Measurements from ENCODE around the gene ANP32A.
"Not testable (repeated sequence)": the region's sequence is repeated elsewhere in the genome, so short reads cannot be mapped to it uniquely, and the experiment has no call there.

Gene ANP32A

DNA sequence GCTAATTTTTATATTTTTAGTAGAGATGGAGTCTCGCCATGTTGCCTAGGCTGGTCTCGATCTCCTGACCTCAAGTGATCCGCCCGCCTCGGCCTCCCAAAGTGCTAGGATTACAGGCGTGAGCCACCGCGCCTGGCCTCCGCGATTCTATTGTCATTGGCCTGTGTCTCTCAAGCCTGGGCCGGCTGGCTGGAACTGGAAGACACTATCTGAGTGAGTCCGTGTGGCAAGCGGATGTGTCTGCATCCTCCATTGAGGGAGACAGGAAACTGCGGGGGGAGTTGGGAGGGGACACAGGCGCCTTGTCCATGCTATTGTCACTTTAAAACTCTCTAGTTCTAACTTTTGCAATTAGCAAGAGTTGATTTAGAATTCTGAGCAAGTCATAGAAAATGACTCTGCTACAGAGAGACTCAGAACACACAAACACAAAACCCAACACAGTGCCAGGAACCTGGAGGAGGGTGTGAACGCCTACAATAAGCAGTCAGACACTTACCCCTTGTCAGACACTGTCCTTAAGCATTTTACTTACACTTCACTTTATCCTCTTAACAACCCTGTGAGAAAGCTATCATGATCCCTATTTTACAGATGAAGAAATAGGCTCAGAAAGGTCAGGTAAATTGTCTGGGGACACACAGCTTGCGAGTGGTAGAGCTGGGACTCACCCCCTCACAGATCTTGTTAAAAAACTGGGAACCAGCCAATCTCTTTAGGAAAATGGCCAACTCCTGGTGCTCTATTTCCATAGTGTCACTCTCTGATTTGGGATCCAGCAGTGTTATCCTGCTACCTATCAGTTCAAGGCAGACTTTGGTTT lies 38.7 kb downstream of the ANP32A start:
- DNase-seq: peak in 1 of 2 donors; percentile 20

DNA sequence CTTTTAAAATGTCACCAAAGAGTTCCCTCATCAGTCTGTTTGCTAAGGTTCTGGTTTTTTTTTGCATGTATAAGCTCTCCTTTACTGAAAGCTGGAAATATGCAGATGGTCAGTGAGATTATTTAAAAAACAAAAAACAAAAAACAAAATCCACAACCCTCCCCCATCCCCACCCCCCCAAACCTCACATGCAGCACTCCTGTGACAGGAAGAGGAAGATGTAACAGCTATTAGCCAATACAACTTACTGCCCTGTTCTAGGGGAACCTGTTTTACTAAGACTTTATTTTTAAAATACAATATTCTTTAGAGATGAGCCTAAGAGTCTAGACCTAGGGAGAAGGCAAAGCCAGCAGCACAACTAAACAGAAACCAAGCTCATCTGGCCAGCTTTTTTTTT lies 39.5 kb downstream of the ANP32A start:
- DNase-seq: no peak

DNA sequence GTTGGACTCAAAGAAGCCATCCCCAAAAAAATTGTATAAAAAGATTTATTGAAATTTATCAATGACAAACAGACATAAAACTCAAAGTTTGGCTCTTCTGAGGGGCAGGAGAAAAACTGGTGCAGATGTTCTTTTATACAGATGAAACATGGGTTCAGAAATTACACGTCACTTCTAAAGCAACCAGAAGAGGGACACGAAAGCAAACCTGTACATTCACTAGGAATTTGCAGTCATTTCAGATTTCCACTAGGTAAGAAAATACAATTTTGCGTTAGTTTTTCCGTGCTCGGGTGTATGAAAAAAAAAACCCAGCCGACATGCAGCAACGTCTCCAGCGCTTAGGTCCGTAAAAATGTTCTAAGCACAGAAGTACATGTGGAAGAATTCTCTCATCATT lies 41.8 kb downstream of the ANP32A start:
- no peak for DNase-seq

DNA sequence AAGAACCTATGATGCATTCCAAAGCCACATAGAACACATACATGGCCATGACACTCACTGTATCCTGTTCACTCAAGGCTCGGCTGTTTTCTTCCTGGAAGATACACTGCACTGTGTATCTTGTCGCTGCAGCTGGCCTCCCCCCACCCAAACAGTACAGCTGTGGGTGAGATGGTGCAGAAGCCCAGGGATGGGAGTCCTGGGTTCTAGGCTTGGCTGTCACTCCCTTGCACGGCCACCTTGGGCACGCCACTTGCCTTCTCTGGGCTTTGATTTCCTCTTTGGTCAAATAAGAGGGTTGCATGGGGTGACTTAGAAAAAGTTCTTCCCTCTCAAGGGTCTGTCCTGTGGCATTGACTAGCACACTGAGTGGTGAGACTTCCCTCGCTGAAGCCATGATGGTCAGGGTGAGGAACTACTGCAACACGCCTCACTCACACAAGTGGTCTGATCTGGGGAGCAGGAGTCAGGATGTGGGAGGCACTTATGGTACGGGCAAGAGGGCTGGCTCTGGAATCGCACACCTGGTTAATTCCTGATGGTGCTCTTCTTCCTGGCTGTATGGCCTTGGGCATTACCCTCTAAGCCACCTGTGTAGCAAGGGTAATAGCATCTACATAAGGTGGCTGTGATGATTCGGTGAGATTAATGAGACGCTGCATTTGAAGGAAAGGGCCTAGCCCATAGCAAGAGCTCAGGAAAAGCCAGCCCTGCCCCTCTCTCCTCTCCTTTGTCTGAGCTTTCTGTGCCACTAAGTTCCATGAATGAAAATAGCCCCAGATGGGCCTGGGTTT lies 44.0 kb downstream of the ANP32A start:
- no peak for DNase-seq

DNA sequence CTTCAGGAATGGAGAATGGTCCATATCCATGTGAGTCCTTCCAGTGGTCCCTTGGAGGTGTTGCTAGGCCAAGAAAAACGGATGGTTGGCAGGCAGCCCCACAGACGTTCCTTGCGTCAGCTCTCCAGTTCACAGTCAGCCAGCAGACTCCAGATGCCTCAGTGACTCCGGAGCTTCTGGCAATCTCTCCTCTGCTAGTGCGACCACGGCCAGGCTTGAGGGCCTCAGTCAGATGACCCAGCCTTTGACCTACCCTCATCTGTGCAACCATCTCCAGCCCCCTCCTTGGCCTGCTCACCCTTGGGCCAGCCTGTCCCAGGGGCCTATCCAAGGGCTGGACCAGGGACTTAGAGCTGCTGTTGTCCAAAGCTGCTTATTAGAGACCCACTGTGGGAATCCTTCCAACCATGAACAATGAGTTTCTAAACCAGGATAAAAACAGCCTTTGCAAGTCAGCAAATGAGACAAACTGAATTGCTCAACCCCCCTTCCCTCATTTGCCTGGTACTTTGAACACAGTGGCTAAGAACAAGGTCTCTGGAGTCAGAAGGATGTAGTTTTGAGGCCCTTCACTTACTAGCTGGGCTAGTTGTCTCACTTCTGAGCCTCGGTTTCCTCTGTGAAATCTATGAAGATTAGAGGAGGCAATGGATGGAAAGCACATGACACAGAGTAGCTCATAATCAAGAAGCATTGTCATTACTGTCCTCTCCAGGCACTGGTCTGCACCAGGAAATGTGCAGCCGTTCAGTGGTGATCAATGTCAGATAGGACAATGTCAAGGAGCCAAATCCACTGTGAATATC lies 44.8 kb downstream of the ANP32A start:
- no peak for DNase-seq

DNA sequence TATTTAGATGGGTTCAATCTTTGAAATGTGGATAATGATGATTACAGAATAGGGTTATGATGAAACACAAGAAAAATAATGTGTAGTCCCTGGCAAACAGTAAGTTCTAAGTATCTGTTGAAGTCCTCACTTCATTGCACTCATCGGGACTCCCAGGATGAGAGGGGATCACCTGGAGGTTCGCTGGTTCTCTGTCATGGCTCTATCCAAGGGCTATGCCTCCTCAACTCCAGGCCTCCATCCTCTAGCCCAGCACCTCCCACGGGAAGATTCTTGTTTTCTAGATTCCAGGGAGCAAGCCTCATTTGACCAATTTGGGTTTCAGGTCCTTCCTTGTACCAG lies 45.5 kb downstream of the ANP32A start:
- DNase-seq: no peak

DNA sequence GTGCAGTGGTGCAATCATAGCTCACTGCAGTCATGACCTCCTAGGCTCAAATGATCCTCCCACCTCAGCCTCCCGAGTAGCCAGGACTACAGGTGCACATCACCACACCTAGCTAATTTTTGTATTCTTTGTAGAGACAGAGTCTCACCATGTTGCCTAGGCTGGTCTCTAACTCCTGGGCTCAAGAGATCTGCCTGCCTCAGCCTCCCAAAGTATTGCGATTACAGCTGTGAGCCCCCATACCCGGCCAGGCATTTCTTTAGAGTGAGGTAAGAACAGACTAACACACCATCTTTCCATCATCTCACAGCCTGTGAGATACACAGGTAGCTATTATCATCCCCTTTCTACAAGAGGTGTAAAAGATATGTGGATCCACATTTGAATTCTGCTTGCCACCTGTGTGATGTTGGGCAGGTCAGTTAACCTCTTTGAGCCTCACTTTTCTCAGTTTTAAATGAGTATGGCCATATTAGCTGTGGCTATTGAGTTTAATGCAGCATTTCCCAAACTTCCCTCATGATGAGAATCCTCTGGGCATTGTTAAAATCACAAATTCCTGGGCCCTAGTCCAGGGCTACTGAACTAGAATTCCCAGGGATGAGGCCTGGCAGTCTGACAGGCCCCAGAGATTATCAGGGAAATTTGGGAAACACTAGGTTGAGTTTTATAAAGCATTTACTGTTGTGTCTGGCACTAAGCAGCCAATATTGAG lies 46.0 kb downstream of the ANP32A start:
- DNase-seq: no peak

DNA sequence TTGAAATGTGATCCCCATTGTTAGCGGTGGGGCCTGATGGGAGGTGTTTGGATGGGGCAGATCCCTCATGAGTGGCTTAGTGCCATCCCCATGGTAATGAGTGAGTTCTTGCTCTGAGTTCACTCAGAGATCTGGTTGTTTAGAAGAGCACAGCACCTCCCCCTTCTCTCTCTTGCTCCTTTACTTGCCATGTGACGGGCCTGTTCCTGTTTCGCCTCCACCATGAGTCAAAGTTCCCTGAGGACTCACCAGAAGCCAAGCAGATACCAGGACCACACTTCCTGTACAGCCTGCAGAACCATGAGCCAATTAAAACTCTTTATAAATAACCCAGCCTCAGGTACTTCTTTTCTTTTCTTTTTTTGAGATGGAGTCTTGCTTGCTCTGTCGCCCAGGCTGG lies 46.6 kb downstream of the ANP32A start:
- no peak for DNase-seq

DNA sequence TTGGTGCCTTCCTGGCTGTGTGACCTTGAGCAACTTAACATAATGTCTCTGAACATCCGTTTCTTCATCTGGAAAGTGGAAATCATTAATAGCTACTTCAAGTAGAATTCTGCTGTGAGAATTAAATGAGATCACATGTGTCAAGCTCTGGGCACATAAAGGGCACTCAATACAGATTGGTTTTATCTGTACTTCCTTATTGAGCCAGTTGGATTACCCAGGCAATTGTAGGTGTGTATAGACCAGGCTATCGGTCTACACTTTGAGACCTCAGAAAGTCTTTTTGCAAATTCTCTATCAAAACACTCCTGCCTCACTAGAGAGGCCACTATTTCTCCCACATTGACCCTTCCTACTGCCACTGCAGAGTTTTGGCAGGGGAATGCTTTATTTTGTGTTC lies 47.7 kb downstream of the ANP32A start:
- DNase-seq: no peak

DNA sequence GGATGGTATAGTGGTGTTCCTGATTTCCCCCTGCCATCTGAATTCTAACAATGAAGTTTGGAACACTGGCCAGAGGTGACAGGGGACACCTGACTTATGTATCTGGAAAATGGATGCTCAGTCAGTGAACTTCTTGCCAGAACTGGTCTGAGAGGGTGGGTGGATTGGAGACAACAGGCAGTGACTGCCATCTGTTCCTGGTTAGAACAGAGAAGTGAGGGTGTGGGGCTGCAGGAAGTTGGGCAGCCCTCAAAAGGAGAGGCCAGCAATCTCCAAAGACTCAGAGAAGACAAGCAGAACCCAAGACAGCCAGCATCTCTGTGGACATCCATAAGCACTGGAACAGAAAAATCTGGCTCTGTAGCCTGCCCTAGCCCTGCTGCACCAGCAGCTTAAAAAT lies 50.5 kb downstream of the ANP32A start:
- no peak for DNase-seq

DNA sequence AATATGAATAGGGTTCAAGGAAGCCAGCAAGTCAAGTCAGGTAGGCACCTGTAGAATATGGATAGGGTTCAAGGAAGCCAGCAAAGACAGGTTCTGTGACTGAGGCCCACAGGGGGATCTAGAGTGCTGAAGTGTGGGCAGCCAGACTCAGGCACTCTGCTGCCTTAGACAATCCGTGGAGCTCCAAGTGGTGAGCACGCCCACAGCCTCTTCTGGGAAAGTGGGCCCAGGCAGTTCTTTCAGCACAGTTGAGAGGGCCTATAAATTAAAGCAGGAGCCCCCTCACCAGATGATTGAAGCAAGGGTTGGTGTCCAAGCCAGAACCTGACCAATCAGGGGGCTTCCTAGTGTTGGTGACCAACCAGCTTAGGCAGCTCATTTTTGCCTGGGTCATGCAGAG lies 51.0 kb downstream of the ANP32A start:
- no peak for DNase-seq

DNA sequence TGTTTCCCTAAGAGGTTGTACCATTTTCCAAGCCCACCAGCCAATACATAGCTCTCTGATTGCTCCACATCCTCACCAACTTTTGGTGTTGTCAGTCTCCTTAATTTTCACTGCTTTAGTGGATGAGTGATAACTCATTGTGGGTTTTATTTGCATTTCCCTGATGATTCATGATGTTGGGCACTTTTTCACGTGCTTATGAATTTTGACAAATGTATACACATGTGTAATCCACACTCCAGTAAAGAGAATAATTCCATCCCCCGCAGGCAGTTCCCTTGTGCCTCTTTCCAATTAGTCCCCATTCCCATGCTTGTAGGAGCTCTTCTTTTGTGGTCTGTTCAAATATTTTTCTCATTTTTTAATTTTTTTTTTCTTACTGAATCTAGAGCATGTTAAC lies 52.4 kb downstream of the ANP32A start:
- DNase-seq: no peak

DNA sequence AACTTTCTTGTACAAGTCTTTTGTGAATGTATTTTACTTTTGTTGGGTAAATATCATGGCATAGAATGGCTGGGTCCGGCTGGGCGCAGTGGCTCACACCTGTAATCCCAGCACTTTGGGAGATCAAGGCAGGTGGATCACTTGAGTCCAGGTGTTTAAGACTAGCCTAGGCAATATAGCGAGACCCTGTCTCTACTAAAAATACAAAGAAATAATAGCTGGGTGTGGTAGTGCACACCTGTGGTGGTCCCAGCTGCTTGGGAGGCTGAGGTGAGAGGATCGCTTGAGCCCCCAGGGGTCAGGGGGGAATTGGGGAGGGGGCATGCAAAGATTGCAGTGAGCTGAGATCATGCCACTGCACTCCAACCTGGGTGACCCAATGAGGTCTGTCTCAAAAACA lies 52.9 kb downstream of the ANP32A start:
- no peak for DNase-seq

DNA sequence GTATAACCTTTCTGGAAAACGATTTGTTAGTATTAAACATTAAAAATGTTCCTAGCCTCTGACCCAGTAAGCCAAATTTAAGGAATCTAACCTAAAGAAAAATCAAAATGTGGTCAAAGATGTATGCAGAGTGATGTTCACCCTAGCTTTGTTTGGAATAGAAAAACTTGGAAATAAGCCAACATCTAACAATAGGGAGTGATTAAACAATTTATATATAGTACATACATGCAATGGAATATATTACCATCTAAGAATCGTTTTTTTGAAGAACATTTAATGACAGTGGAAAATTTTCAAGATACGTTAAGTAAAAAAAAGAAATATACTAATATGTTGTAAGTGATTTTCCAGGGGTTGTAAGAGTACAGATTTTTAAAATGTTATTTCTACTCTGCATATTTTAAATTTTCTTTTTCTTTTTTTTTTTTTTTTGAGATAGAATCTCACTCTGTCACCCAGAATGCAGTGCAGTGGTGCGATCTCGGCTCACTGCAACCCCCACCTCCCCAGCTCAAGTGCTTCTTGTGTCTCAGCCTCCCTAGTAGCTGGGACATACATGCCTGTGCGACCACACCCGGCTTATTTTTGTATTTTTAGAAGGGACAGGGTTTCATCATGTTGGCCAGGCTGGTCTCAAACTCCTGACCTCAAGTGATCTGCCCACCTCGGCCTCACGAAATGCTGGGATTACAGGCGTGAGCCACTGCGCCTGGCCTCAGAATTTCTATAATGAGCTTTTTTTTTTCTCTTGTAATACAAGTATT lies 54.9 kb downstream of the ANP32A start:
- DNase-seq: no peak

DNA sequence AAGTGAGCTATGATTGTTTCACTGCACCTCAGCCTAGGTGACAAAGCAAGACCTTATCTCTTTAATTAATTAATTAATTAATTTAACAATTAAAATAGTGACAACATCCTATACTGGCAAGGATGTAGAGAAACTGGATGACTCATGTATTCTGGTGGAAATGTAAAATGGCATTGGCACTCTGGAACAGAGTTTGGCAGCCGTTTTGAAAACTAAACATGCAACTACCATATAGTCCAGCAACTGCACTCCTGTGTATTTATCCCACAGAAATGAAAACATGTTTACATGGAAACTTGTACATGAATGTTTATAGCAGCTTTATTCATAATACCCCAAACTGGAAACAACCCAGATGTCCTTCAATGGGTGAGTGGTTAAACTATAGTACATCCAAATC lies 56.6 kb downstream of the ANP32A start:
- DNase-seq: no peak

DNA sequence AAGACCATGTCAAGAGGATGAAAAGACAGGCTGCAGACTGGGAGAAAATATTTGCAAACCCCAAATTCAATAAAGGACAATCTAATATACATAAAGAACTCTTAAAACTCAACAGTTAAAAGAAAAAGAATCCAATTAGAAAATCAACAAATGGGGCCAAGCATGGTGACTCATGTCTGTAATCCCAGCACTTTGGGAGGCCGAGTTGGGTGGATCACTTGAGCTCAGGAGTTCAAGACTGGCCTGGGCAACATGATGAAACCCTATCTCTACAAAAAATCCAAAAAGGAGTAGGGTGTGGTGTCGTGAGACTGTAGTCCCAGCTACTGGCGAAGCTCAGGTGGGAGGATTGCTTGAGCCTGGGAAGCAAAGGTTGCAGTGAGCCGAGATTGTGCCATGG lies 57.6 kb downstream of the ANP32A start:
- DNase-seq: no peak

DNA sequence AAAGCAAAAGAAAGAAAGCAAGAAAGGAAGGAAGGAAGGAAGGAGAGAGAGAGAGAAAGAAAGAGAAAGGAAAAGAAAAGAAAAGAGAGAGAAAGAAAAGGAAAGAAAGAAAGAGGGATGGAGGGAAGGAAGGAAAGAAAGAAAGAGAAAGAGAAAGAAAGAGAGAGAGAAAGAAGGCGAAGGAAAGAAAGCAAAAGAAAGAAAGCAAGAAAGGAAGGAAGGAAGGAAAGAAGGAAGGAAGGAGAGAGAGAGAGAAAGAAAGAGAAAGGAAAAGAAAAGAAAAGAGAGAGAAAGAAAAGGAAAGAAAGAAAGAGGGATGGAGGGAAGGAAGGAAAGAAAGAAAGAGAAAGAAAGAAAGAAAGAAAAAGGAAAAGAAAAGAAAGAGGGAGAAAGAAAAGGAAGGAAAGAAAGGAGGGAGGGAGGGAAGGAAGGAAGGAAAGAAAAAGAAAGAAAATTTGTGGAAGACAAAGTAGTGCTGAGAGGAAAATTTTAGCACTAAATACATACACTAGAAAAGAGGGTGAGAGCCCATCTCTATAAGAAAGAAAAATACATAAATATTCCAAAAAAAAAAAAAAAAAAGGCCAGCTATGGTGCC lies 60.6 kb downstream of the ANP32A start:
- not testable (repeated sequence) for DNase-seq

DNA sequence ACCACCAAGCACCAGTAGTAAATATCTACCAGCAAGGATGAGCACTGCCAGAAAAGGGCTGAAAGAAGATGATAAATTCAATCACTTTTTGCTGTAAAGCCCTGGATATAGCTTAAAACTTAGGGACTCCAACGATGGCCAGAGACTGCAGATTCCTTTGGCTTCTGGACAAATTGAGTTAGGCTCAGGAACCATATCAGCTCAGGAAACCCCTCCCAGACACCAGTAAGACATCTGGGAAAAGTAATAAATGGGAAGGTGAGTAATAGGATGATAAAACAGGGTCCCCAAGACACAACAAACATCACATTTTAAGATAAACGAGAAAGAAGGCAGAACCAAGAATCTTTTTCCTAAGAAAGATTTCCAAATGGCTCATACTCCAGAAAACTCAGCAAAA lies 65.0 kb downstream of the ANP32A start:
- DNase-seq: no peak

DNA sequence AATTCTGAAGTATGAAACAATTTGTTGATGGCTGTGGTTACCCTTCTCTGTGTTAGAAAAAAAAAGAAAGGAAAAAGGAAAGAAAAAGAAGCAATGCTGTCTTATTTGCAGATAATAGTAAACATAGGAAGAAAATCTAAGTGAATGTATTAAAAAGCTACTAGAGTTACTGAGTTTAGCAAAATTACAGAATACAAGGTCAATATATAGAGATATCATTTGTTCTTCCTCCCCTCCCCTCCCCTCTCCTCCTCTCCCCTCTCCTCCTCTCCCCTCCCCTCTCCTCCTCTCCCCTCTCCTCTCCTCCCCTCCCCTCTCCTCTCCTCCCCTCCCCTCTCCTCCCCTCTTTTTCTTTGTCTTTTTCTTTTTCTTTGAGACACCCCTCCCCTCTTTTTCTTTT lies 69.1 kb downstream of the ANP32A start:
- no peak for DNase-seq

DNA sequence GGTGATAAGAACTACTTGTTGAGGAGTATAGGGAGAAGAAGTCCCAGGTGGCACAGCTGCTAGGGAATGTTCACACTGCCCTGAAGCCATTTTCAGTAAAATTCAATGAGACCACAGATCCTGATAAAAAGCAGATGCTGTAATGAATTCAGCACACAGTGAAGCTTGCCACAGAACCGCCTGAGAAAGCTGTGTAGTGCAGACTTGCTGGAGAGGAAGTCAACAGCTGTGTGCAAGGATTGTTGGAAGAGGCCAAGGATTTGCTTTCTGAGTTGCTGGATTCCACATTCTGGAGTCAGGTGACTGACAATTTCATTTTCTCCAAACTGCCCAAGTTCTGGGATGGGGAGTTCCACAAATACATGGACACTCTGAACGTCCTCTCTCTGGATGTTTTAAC lies 70.9 kb downstream of the ANP32A start:
- no peak for DNase-seq

DNA sequence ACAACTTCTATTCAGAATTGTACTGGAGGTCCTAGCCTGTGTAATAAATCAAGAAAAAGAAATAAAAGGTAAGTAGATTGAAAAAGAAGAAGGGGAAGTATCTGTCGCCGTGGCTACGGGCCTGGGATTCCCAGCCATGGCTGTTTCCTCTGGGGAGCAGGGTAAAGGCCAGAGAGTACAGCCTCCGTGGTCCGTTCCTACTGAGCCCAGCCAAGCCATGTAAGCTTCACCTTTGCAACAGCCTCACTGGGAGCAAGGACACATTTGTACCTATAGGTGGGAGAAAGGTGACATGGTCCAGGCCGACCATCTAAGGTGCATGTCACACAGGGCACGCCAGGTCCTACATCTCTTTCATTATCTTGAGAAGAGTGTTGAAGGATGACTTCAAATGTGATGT lies 71.3 kb downstream of the ANP32A start:
- no peak for DNase-seq

DNA sequence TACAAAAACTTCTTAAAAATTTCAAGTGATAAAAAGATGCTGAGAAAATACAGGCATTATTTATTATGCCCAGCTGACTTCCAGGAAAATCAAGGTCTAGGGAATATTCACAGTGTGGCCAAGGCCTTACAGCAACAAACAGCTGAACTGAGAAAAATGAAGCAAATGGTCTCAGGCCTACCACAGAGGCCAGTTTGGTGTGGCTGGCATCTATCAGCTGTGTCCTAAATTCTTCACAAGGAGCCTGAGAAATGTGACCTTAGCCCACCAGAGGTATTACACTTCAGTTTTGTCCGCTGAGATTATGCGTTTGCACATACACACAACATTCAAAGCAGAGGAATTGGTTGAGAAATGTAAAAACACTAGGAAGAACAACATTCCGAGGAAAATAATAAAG lies 77.4 kb downstream of the ANP32A start:
- DNase-seq: no peak

All from stimulated activated CD4-positive, alpha-beta T cell treated with anti-CD3 and anti-CD28 coated beads, Interleukin-2, amount 100 ng/mL, for 48 hours (primary cell).